HG03469 (cell line): ENCODE data around the gene SRSF6.
"Not testable (repeated sequence)": the region's sequence is repeated elsewhere in the genome, so short reads cannot be mapped to it uniquely, and the experiment has no call there.

Source experiments
- ATAC-seq: cut with Tn5 transposase; IDR thresholded peaks from one replicate; pipeline ENCODE4 v1.9.1; 2021; ENCODE audit warnings: mild to moderate bottlenecking, moderate library complexity, moderate number of reproducible peaks; ENCODE audit not compliant: unreplicated experiment

The SRSF6 gene

GRCh38 chr20:43473381-43473704 is 15.6 kb downstream of the SRSF6 start:
- ATAC-seq = no peak

GRCh38 chr20:43477193-43477592 is 19.5 kb downstream of the SRSF6 start:
- no peak for ATAC-seq

- ATAC-seq = no peak
Measured at GRCh38 chr20:43477619-43478018, 19.9 kb downstream of the SRSF6 start.

- ATAC-seq = no peak
Measured at GRCh38 chr20:43490038-43490437, 32.3 kb downstream of the SRSF6 start.

- peak; percentile 94 for ATAC-seq
Measured at GRCh38 chr20:43492101-43492500, 34.4 kb downstream of the SRSF6 start.

GRCh38 chr20:43495388-43495787 is 37.7 kb downstream of the SRSF6 start:
- ATAC-seq = no peak

- not testable (repeated sequence) for ATAC-seq
Measured at GRCh38 chr20:43502021-43502420, 44.3 kb downstream of the SRSF6 start.

GRCh38 chr20:43506238-43506637 is 48.5 kb downstream of the SRSF6 start:
- no peak for ATAC-seq

GRCh38 chr20:43507150-43508080 is 49.7 kb downstream of the SRSF6 start, which contains the start of gene L3MBTL1:
L3MBTL1 (plus strand) TSS chr20:43507697; CDS start chr20:43513504, 5,807 bp downstream.
- ATAC-seq = no peak

- ATAC-seq = no peak
Measured at GRCh38 chr20:43508106-43508505, 50.4 kb downstream of the SRSF6 start.

GRCh38 chr20:43508604-43509040 is 50.9 kb downstream of the SRSF6 start:
- no peak for ATAC-seq

- ATAC-seq = no peak
Measured at GRCh38 chr20:43511879-43512278, 54.2 kb downstream of the SRSF6 start.

- no peak for ATAC-seq
Measured at GRCh38 chr20:43513372-43513930, 55.8 kb downstream of the SRSF6 start.
